DMS153 (cell line): ENCODE data around the gene RORC.
A peak's percentile ranks its signal among the peaks of the same experiment; 100 is the strongest.

ENCODE experiments used
- DNase-seq: peaks from one replicate; lab custom pipeline; 2025; lab: John Stamatoyannopoulos, UW

The RORC gene

DNA sequence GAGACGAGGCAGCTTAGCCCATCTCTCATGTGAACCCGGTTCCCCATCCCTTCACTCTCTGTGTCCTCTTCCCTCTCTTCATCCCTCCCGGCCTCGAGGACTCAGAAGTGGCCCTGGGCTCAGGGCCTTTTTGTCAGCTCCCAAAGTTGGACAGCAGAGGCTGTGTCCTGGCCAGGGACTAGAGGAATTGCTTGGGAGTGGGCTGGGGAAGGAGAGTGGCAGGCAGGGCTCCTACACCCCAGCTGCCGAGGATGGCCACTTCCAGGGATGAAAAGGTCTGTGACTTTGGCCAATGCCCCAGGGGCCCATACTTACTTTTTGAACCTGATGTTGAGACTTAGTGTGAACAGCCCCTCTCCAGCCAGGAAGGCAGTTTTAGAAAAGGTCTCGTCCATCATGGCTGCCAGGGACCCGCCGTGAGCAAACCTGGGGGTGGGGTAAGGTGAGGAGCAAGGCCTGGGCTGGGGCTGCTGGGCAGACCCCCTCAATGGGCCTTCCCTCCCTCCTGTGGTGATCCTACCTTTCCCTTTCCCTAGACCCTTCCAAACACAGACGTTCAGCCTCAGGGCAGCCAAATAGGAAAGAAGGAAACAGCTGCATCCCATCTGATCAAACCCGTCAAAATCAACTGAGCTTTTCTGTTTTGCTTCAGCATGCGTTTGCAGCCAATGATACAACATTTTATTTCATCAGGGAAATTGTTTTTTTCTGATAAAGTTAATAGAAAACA, 16.4 kb upstream of the RORC start:
- DNase-seq, result no peak

DNA sequence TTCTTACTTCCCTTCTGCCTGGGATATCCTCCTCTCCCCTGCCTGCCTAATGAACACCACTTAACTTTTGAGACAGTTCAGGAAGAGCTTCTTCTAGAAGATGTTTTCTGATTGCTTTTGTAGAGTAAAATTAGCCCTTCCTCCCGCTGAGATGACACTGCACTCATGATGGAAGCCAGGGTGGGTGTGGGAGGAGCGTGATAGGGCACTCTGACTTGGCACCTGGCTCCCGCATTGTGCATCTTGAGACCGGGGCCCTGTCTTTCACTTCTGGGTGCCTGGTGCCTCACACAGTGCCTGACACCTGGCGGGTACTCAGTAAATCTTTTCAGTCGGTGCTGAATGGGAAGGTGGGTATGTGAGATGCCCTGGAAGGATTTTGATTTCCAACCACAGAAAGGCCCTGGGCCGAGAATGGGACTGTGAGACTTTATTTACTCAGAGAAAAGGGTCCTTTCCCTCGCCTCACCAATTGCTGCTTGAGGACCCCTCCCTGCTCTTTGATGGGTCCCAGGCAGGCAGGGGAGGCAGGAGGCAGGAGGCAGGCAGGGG, 15.2 kb upstream of the RORC start:
- DNase-seq, result no peak

DNA sequence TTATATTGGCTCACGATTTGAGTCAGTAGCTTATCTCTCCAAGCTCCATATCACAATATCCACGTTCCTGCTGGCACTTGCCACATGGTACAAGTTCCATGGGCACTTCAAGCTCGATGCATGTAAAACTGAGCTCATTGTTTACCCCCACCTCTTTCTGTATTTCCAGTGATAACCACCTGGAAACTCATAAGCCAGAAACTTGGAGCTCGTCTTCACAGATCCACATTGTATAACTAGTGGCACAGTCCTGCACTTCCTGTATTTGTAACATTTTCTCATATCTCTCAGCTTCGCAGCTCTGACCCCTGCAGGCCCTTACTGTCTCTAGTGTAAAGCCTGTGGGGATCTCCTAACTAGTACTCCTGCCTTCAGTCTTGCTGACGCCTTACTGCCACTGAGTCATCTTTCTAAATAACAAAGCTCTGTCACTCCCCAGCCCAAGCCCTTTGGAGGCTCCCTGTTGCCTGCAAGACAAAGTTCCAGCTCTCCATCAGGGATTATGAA, 14.5 kb upstream of the RORC start:
- DNase-seq, result no peak

DNA sequence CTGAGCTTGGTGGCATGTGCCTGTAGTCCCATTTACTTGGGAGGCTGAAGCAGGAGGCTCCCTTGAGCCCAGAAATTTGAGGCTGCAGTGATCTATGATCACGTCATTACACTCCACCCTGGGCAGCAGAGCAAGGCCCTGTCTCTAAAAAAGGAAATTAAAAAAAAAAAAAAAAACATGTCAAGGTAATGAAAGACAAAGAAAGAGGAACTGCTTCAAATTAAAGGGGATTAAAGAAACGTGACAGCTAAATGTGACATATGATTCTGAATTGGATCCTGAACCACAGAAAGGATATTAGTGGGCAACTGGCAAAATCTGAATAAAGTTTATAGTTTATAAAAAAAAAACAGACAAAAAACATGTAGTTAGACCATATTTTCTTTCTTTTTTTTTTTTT, 11.8 kb upstream of the RORC start:
- no peak for DNase-seq

DNA sequence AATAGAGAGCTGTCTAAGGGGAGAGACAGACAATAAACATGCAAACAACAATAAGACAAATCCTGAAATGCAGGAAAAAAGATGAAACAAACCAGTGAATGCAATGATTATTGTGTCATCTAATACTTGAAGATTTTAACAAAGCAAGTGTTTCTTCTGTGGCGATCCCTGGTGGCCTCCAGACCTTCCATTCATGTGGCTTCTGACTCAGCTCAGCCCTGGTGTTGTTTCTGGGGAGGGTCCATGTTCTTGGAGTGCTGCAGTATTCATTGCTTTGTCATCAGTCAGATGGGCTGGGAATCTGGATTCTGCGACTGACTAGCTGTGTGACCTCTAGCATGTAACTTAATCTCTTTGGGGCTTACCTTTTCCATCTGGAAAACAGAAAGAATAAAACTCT, 9.5 kb upstream of the RORC start:
- no peak for DNase-seq

DNA sequence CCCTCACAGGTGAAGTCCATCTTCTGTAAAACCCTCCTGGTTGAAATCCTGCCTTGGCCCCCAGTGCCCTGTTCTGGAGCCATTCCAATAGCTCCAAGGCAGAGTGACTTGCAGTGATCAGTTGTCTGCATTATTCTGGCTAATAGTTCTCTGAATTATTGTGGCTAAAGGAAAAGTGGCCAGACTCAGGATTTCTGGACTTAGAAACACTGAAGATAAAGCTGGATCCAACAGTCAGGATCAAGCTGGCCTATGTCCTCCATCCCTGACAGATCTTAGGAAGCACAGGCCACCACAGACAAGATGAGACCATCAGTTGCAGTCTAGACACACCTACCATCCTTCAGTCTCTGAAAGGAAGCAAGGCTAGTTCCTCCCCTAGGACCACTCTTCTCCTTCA, 8.8 kb upstream of the RORC start:
- DNase-seq, result no peak

DNA sequence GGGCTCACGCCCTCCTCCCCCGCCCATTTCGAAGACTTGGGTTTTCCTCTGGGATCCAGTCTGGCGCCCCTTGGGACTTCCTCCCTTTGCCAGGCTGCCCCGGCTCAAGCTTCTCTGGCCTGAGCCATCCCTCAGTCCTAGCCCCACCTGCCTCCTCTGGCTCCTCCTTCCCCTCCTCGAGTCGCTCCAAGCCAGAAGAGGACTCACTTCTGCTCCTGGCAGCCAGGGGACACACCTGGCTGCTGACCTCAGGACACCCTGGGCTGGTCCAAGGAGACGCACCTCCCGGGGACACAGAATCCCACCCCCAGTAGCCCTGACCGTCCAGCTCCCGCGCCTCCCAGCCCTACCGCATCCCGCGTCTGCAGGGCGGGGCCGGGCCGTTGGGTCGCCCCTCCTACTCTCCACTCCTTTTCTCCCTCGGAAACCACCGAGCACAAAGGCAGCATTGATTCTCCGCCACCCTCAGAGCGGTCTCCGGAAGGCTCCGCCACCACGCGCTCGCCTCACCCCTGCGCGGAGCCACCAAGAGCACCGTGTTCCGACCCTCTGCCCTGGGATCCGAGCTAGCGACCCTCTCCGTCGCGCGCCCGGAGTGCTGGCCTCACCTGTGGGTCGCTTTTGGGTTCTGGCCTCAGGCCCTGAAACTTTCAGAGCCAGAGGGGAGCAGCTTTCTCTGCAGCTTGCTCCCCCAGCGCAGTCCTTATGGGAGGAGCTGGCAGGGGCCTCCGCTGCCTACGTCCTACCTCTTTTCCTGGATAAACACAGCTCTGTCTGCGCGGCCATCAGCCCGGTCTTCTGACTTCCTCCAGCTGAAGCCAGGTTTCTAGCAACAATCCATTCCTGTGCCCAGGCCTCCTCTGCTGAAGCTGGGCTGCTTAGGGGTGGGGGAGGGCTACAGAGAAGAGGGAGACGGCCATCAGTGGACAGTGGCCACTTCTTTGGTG, 8.1 kb upstream of the RORC start, which contains the start of gene C2CD4D:
Gene C2CD4D (minus strand): TSS at position 364 of the 947 bp plus-strand sequence. CDS start 831 bp downstream, outside the sequence.
- peak; percentile 84 for DNase-seq

DNA sequence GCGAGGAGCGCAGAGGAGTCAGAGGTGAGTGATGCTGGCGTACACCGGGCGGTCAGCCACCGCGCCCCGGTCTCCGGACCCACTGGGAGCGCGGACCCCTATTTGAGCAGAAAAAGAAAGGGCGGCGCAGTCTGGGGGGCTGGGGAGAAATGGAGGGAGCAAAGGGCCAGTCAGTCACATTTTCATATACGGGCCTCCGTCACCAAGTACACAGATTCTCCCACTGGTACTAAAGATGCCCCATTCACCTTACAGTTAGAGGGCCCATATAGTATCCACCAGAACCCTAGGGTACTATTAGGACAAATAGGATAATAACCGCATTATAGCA, 7.4 kb upstream of the RORC start:
- no peak for DNase-seq

DNA sequence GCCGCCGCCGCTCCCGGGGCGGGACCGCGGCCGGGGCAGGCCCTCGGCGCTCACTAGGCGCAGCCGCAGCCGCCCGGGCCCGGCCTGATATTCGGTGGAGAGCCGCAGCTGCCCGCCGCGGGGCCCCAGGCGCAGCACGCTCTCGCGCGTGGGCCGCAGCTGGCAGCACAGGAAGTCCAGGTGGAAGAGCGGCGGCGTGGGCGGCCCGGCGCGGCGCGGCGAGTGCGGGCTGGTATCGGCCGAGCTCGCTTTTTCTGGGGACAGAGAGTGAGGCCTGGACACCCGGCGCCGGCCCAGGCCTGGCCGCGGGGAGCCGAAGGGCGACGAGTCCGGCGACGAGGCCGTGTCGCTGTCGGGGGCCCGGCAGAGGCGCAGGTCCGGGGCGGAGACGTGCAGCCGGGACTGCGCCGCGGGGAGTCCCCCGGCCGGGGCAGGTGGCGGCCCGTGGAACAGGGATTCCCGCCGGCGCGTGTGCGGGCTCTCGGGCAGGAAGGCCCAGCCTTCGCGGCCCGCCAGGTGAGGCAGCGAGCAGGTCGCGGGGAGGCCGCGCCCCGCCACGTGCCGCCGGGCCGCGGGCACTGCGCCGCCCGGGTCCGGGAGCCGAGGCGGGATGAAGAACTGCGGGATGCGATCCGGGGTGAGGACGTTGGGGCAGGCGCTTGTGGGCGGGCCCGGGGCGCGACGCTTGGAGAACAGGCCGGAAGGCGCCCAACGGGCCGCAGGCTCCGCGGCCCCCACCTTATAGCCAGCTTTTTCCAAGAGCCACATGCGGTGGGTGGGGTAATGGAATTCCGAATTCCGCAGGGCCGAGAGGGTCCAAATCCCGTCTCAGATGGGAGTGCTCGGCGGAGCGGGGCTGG, 6.8 kb upstream of the RORC start:
- no peak for DNase-seq

DNA sequence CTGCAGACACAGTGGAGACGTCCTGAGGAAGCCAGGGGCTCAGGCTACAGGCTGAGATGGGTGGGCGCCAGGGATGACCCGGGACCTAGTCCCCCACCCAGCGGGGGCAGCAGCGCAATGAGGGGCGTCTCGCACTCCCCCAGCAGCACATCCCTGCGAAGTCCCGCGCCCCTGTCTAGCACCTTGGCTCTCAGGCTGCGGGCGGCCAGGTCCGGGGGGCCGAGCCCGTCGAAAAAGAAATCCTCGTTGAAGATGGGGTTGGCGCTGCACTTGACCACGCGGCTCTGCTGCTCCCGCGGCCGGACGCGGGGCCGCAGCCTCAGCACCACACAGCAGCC, 6.3 kb upstream of the RORC start:
- DNase-seq, result no peak

DNA sequence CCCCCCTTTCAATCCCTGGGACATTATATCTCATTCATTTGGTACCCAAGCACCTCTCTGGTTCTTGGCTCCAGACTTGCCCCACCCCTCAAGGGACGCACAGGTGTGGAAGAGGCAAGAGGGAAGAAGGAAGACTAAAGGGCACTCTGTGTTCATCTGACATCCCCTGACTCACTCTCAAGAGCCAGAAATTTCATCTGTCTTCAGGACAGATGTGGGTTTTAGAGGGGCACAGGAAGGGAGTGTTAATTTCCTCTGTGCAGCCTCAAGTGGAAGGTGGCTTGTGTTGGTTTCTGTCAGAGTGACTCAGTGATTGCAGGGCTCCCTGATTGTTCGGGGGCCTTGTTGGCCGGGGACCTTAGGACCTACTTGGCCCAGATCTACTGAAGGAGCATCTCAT, 5.6 kb upstream of the RORC start:
- DNase-seq, result no peak

DNA sequence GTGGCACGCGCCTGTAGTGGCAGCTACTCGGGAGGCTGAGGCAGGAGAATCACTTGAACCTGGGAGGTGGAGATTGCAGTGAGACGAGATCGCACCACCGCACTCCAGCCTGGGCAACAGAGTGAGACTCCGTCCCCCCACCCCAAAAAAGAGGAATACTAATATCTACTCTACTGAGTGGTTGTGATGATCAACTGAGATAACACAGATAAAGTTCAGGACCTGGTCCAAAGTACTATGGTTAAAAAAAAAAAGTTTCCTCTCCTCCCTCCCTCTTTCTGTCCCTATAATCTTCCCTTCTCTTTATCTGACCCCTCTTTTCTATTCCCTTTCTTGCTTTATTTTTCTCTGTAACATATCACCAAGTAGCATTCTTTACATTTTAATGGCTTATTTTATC, 4.0 kb upstream of the RORC start:
- no peak for DNase-seq

DNA sequence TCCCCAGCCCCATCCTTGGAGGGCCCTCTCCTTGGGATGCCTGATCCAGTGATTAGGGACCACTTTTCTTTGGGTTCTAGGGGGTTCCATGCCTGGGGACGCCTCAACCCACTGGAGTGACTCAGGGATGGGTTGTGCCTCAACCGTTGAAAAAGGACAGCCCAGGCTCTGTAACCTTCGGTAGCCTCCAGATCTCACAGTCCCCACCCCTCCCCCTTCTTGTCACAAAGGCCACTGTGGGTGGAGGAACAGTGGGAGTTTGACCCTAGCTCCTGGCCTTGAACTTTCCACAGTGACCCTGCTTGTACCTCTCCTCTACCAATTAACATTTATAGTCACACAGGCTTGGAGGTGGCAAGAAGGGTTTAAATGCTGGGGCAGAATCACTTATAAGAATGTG, 2.6 kb upstream of the RORC start:
- no peak for DNase-seq

DNA sequence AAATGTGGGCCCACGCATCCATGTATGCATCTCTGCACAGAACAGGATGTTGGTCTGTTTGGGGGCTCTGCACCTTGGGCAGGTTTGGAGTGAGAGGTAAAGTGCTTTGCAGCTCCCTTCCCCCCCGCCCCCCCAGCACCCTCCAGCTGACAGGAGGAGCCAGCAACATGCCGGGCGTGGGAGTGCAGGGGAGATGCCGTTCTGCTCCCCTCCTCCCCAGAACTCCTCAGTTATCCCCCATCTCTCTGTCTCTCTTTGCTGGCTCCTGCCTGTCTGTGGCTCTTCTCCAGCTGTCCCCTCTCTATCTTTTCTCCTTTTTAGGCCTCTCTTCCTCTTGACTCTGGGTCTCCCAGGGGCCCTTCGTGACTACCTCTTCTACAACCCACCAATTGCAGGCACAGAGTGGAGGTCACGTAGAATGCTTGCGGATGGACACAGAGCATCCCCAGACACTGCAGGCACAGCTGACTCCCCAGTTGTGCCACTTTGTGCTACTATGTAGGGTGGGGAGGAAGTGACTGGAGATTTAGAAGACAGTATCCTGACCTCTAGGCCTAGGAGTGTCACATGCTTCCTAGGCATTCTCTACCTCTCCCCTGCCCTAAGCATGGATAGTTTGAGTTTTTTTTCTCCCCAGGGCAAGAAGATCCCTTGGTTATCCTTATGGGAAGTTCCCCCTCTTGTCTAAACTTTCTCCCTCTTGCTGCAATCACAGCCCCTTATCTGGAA, 1.7 kb upstream of the RORC start:
- DNase-seq, result no peak

DNA sequence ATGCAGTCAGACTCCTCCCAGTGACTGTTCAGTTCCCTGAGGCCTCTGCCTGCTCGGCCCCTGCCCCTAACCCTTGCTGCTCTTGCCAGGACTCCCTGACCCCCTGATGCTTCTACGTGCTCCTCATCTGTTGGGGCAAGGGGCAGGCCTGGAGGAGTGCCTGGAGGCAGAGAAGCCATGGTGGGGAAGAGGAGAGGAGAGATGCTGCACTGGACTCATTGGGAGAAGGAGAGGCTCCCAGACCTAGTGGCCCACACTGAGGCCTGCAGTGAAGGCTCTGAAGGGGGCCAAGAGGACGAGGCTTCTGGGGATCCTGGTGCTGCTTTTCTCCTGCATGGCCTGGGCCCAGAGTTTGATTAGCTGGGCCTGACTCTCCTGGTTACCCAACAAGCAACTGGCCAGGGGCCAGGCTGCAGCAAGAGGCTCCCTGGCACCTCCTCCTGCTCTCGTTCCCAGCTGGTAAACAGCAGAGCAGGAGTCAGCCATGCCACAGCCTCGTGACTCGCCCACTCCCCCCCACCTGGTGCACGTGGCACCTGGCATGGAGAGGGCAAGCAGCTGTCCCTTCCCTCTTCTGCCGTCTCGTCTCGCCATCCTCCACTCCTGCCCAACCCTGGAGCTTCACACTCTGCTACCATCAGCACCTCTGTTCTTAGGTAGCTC, 847 bp upstream of the RORC start:
- DNase-seq, result peak; percentile 94

DNA sequence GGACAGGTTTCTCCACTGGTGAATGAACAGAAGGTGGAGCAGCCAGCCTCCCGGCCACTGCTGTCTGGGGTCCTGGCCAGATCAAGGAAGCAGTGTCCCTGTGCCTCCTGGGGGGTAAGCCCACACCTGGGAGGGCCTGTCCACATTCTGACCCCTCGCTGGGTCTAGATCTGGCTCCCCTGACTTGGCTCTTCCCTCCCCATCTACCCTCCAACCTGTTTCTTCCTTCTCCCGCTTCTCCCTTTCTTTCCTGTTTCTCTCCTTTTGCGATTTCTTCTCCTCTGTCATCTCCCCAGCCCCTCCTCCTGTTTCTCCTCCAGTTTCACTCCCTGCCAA, 378 bp downstream of the RORC start:
- no peak for DNase-seq

DNA sequence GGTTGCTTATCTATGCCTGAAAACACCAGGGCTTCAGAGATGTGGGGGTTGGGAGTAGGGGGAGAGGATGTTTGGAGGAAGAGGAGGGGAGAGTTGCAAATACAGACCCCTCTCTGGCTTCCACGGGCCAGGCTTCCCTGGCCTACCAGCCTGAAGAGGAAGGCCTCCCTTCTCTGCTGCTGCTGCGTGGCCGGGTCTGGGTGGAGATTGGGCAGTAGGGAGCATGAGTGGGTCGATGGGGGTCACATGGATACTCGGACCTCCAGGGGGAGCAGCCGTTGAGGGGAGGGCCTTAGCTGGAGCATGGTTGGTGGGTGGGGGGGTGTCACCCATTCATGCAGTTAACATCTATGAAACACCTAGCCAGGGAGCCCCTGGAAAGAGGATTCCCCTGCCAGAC, 1.5 kb downstream of the RORC start:
- DNase-seq, result no peak

DNA sequence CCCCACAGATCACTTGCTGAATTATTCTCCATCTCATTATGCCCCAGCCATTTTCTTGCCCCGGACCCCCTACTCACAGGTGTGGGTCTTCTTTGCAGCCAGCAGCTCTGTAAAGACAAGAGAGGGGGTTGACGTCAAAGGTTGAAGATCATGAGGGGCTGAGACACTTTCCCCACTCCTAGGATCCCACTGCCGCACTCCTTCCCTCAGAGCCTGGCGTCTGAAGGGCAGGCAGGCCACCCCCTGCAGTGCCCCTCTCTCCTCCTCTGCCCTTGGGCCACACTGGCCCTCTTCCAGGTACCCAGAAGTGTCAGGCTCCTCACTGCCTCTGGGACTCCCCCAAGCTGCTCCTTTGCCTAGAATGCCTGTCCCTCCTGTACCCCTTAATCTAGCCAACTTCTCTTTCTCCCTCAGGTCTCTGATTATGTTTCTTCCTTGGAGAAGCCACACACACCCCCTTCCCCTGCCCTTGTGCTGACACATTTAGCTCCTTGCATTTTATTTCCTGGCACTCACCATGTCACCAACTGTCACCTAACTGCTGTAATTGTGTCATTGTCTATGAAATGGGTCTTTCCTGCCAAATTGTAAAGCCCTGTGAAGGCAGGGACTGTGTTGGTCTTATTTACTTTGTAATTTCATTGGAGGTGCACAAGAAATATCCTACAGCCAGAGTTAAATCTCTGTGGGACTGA, 2.1 kb downstream of the RORC start:
- DNase-seq, result no peak

DNA sequence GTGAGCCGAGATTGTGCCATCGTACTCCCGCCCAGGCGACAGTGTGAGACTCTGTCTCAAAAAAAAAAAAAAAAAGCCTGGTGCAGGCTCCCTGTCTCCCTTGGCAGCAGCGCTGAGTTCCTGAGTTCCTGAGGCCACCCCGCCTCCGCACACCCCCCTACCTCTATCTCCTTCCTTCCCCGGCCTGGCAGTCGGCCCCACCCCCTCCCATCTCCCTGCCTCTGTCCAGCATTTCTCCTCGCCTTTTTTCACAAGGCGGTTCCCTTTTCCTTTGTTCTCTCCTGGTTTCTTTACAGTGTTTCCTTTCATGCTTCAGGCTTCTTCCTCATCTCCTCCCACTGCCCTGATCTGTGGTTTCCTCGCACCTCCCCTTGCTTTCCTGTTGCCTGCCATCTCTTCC, 2.7 kb downstream of the RORC start:
- no peak for DNase-seq

DNA sequence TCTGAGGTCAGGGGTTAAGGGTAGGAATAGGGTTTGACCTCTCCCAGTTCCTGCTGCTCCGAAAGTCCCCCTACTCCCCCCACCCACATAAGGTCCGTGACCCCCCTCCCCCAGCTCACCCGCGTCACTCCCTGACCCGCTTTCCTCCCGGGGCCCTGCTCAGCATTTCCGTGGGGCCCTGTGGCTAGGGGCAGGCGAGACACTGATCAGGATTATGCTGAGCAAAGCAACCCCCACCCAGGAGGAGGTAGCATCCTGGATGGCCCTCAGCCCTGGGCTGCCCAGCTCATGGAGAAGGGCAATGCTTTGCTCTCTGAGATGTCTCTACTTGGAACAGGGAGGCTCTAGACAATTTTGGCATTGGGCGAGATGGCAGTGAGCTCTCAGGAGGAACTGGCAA, 3.7 kb downstream of the RORC start:
- no peak for DNase-seq
